Stimulated activated CD4-positive, alpha-beta T cell treated with anti-CD3 and anti-CD28 coated beads, Interleukin-4, amount 100 ng/mL, for 4 hours (primary cell): ENCODE data around the gene MTRF1.
"Not testable (repeated sequence)": the region's sequence is repeated elsewhere in the genome, so short reads cannot be mapped to it uniquely, and the experiment has no call there.

Source experiments
- DNase-seq, 2 experiments: peaks; one replicate each; pipeline ENCODE4 v3.0.0-alpha.2; 2020

Gene MTRF1

DNA sequence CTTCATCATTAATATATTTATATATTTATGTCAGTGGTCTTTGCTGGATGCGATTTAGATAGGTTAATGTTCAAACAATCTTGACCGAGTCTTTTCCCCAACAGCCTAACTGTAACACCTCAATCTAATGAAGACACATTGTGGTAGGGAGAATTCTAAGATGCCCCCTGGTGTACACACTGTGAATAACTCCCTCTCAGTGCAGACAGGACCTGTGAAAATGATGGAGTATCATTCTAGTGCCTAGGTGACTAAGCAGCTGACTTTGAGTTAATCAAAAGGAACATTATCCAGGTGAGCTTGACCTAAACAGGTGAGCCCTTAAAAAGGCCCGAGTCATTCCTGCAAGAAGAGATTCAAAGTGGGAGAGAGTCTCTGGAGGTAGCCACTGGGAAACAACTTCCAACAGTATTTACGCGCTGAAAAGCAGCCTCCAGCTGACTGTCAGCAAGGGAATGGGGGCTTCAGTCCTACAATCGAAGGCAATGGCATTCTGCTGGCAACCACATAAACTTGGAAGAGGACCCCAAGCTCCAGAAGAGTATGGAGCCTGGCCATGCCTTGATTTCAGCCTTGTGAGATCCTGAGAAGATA is 41.0 kb downstream of the MTRF1 start:
- peak; percentile 24 to 34 for DNase-seq

DNA sequence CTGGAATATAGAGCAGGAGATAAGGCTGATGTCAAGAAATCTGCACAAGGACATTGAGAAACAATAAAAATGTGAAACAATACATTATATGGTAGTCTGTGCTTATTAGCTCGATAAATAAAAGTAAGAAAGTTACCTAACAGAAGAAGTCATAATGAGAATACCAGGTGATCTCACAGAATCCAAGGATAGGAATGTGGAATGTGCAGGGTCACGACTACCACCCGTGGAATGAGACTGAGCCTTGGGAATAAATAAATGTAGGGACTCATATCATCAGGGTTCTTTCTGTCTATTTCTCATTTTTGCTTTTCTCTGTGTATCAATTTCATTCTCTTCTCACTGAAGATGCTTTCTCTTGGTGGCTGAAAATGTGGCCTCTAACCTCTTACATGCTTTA is 43.0 kb downstream of the MTRF1 start:
- DNase-seq: no peak

DNA sequence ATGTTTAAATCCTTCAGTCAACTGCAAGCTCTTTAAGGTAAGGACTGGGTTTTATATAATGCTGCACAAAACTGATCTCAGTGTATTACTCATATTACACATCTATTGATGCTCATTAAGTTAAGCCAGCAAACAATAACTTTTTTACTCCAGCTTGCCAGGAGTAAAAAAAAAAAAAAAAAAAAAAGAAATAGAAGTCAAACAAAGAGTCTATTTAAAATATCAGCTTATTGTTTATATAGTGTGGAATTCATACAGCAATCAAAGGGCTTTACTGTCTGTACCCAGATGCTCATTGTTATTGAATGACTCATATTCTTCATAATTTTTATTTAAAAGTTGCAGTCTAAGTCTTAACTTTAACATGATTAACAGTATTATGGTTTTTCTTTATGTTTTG is 47.2 kb downstream of the MTRF1 start:
- no peak for DNase-seq

DNA sequence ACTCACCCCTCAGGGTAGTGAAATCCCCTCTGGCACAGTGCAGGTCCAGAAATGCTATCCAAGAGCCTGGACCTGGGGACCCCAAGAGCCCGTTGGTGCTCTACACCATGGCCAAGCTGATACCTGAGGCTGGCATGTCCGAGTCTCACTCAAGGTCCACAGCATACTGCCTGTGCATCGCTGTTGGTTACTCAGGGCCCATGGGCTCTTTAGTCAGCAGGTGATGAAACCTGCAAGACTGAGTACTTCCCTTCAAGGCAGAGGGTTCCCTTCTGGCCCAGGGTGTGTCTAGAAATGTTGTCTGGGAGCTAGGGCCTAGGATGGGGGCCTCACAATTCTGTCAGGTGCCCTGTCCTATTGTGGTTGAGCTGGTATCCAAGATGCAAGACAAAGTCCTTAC is 49.5 kb downstream of the MTRF1 start:
- DNase-seq: no peak

GRCh38 chr13:41213316-41213715 is 50.1 kb downstream of the MTRF1 start:
- no peak for DNase-seq

- no peak for DNase-seq
These were observed 50.5 kb downstream of the MTRF1 start for GRCh38 chr13:41212881-41213280.

DNA sequence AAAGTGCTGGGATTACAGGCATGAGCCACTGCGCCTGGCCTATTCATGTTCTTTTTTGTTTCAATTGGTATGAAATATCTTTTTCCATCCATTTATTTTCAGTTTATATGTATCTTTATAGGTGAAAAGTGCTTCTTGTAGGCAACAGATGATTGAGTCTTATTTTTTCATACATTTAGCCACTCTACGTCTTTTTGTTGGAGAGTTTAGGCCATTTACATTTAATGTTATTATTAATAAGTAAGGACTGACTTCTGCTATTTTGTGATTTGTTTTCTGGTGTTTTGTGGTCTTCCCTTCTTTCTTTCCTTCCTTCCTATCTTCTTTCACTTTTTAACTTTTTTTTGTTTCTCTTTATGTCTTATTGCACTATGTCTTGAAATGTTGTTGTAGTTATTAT is 52.3 kb downstream of the MTRF1 start:
- no peak for DNase-seq

DNA sequence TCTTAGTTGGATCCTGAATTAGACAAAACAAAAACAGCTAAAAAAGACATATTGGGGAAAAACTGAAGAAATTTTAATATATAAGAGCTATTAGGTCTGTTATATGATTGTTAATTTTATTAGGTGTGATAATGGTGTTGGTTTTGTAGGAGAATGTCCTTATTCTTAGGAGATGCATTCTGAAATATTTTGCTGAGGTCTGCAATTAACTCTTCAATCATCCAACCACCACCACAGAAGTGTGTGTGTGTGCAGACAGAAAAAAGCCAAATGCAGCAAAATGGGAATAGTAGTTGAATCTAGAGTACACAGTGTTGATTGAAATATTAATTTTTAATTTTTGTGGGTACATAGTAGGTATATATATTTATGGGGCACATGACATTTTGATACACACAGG is 56.9 kb downstream of the MTRF1 start:
- DNase-seq: no peak

GRCh38 chr13:41203810-41204209 is 59.6 kb downstream of the MTRF1 start:
- no peak for DNase-seq

- DNase-seq: no peak
These were observed 63.2 kb downstream of the MTRF1 start for GRCh38 chr13:41200126-41200525.

DNA sequence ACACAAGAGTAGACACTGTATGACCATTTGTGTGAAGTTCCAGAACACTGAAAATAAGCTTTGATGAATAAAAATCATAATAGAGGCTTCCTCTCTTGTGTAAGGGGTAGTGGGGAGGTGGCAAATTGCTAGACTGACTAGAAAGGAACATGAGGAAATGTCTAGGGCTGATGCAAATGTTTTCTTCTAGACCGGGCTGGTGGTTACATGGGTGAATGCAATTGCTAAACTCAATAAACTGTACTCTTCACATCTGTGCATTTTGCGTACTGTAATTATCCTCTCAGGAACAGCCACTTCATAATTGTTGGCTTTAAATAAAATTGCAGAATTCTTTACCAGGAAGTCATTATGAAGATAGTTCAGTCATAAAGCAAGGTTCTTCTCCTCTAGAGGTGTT is 63.9 kb downstream of the MTRF1 start:
- DNase-seq: no peak

- DNase-seq: no peak
These were observed 64.3 kb downstream of the MTRF1 start for GRCh38 chr13:41199079-41199478.

- DNase-seq: no peak
These were observed 66.8 kb downstream of the MTRF1 start for GRCh38 chr13:41196620-41197019.

DNA sequence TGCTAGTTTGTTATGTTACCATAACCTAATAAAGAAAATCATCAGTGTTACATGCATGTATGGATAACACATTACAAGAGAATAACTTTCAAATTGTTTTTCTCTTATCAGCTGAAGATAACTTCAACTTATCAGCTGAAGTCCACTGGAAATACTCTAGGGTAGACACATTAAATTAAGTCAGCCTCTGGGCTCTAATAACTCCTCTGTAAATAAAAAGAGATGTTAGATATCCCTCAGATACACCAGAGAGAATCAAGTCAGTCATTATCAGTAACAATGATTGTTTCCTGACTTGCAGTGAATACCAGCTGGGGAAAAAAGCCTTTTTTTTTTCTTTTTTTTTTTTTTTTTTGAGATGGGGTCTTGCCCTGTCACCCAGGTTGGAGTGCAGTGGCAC is 67.4 kb downstream of the MTRF1 start:
- DNase-seq: no peak

- DNase-seq: peak; percentile 92 to 96
These were observed 69.2 kb downstream of the MTRF1 start, which contains the start of gene KBTBD7 for GRCh38 chr13:41193919-41194824. Gene KBTBD7 (minus strand): TSS chr13:41194569. CDS start chr13:41194257, 312 bp downstream.

DNA sequence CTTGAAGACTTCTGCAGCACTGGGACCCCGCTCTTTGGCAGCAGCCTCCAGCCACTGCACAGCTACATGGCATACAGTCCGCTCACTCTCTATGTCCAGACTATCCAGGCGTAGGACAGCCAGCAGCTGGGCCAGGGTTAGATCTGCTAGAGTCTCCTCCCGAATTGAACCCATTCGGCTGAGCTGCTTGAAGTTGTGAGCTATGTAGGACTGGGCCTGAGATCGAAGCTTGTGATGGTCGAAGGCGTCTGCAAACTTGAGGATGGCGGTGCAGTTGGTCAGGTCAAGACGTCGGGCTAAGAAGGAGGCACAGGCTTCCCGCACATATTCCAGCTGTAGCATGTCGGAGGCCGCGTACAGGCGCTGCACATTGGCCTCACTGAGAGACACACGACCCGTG is 69.9 kb downstream of the MTRF1 start:
- DNase-seq: no peak

- DNase-seq: no peak
These were observed 74.8 kb downstream of the MTRF1 start for GRCh38 chr13:41188584-41188983.

- no peak for DNase-seq
These were observed 76.9 kb downstream of the MTRF1 start for GRCh38 chr13:41186481-41186880.

DNA sequence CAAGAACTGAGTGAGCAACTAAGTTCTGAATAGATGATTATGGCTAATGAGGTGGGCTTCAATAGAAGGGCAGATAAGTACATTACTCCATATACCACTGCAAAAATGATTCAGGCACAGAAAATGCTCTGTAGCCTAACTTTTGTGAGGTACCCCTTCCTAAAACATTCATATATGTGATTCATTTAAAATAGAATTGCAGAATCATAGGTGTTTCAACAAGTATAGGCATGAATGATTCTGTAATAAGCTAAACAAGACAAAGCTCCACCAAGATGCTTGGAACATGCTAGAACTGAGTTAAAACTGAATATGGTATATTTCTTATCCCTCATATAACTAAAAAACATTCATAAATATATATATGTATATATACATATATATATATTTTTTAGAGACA is 81.1 kb downstream of the MTRF1 start:
- DNase-seq: no peak

DNA sequence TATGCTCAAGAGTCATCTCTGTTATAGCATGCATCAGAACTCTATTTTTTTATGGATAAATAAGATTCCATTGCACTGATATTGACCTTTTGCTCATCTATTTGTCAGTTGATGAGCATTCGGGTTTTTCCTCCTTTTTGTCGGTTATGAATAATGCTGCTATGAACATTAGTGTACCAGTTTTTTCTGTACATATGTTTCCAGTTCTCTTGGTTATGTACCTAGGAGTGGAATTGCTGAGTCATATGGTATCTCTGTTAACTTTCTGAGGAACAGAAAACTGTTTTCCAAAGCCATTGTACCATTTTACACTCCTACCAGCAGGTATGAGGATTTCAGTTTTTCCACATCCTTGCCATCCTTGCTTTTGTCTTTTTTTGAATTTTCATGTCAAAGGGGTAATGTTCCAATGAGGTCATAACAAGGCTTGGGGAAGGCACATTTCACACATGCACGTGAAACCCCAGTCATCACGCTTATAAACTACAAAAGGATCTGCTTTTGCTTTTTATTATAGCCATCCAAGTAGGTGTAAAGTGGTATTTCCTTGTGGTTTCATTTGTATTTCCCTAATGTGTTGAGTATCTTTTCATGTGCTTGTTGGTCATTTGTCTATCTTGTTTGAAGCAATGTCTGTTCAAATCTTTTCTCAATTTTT is 83.7 kb downstream of the MTRF1 start:
- no peak for DNase-seq

GRCh38 chr13:41178040-41178439 is 85.3 kb downstream of the MTRF1 start:
- DNase-seq: no peak

- DNase-seq: no peak
These were observed 85.8 kb downstream of the MTRF1 start for GRCh38 chr13:41177616-41178015.

DNA sequence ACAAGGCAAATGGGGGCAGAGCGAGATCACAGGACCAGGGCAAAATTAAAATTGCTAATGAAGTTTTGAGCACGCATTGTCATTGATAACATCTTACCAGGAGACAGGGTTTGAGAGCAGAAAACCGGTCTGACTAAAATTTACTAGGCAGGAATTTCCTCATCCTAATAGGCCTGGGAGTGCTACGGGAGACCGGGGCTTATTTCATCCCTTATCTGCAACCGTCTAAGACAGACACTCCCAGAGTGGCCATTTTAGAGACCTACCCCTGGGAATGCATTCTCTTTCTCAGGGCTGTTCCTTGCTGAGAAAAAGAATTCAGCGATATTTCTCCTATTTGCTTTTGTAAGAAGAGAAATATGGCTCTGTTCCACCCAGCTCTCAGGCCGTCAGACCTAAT is 87.8 kb downstream of the MTRF1 start:
- DNase-seq: not testable (repeated sequence)
